Measurements from ENCODE around the gene PKNOX2. TPM values are rescaled to one million over a fixed set of nuclear protein-coding genes. Genes with fewer than 3 reads are reported as not detected.

PKNOX2 gene
- total and polyA plus RNA-seq, 10 of the 15 experiments (the other 5 are each of a cell fraction or from before 2014, with no cell fraction given), result not detected

DNA sequence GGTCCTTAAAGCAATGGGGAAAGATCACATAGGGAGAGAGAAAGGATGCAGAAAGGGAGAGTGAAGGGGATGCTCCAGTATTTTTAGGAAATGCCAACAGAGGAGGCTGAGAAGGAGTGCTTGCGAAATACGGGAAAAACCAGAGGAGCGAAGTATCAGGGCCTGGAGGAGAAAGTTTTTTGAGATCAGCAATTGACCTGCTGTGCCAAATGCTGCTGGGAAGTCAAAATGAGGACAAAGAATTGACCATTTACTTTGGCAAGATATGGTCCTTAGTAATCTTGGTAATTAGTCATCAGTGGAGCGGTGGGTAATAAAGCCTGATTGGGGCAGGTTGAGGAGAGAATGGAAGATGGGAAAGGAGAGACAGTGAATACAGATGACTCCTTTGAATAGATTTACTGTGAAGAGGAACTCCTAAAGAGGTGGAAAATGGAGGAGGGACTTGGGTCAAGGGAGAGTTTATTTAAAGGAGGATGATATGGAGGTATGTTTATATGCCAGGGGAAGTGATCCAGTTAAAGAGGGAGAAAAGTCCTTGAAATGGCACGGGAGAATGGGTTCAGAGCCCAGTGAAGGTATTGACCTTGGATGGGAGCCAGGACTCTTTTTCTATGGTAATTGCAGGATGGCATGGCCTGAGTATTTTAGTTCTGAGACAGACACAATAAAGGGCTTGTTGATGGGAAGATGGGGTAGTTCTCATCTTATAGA, 111.5 kb downstream of the PKNOX2 start:
- ChIA-PET POLR2A (no interaction called here), CTCF (no interaction called here), RAD21 (ENCODE audit: unreplicated experiment) (no interaction called here), SMC1A (ENCODE audit: uncharacterized antibody, unreplicated experiment) (no interaction called here)
- H3K36me3 ChIP-seq (ENCODE audit: control insufficient read depth in 2 of 2, insufficient read depth in 2 of 2, low read length in 1 of 2), result no peaks in the 10 kb centered on the region
- intact Hi-C loops (cut with micrococcal nuclease; ENCODE audit: unreplicated experiment), result no loop called here
- ATAC-seq, result no peak
- H3K27me3 ChIP-seq (replicated peaks in 1 of 2; ENCODE audit: control insufficient read depth in 2 of 2, insufficient read depth in 2 of 2, low read length in 1 of 2), result peaks cover 5 to 6% of the 10 kb centered on the region in 2 experiments
- WGBS (ENCODE audit: insufficient coverage, insufficient replicate concordance, low lambda C conversion rate, missing lambda C conversion rate), result 48% methylated on average over 5 of the region's 5 CpGs
- in situ Hi-C loops (cut with MboI), result no loop called here
- no peaks in the 10 kb centered on the region for H3K9me3 ChIP-seq (replicated peaks; ENCODE audit: control insufficient read depth, insufficient read depth, low read length)
- TF ChIP-seq BCLAF1 (IDR thresholded peaks at IDR 0.05) (no peak), TCF7 (IDR thresholded peaks at IDR 0.05; ENCODE audit: borderline replicate concordance) (no peak), ZBTB40 (IDR thresholded peaks at IDR 0.05; ENCODE audit: borderline replicate concordance) (no peak), MTA2 (IDR thresholded peaks at IDR 0.05; ENCODE audit: low read depth) (no peak), MYC (IDR thresholded peaks at IDR 0.05; ENCODE audit: insufficient read depth, insufficient read length, insufficient replicate concordance, low read length, severe bottlenecking) (no peak), SP1 (IDR thresholded peaks at IDR 0.05; ENCODE audit: low read depth, low read length) (no peak), WRNIP1 (IDR thresholded peaks at IDR 0.05; ENCODE audit: borderline replicate concordance, low read depth, low read length) (no peak), SMAD5 (IDR thresholded peaks at IDR 0.05; ENCODE audit: low read depth) (no peak), RFX5 (IDR thresholded peaks at IDR 0.05; ENCODE audit: low read depth, low read length) (no peak), MEF2B (IDR thresholded peaks at IDR 0.05; ENCODE audit: partially characterized antibody, poor library complexity, severe bottlenecking) (no peak), CEBPB (IDR thresholded peaks at IDR 0.05; ENCODE audit: borderline replicate concordance in 1 of 2, low read depth in 2 of 2, low read length in 2 of 2) (no peak), RB1 (IDR thresholded peaks at IDR 0.05; ENCODE audit: borderline replicate concordance) (no peak)
- TF ChIP-seq, protein P1, sequence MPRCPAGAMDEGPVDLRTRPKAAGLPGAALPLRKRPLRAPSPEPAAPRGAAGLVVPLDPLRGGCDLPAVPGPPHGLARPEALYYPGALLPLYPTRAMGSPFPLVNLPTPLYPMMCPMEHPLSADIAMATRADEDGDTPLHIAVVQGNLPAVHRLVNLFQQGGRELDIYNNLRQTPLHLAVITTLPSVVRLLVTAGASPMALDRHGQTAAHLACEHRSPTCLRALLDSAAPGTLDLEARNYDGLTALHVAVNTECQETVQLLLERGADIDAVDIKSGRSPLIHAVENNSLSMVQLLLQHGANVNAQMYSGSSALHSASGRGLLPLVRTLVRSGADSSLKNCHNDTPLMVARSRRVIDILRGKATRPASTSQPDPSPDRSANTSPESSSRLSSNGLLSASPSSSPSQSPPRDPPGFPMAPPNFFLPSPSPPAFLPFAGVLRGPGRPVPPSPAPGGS (IDR thresholded peaks at IDR 0.05; ENCODE audit: borderline replicate concordance, insufficient read depth, low read depth, low read length, poor library complexity, severe bottlenecking), result no peak
- H2AFZ ChIP-seq (ENCODE audit: control insufficient read depth, low read depth, low read length), result no peak overlapping the region
- H3K4me2 ChIP-seq (ENCODE audit: control insufficient read depth, insufficient read depth), result no peak overlapping the region
- no peak overlapping the region for H3K4me3 ChIP-seq
- BruUV-seq (replicated peaks), result no TSS peak
- no peak for DNase-seq (ENCODE audit: low read depth, low spot score)
- no peak overlapping the region for H3K9ac ChIP-seq (ENCODE audit: control insufficient read depth, insufficient read depth, low read length)
- no peaks in the 10 kb centered on the region for H4K20me1 ChIP-seq (ENCODE audit: control insufficient read depth, insufficient read depth)
- H3K27ac ChIP-seq (ENCODE audit: control insufficient read depth, insufficient read depth), result no peak overlapping the region
- no peaks in the 10 kb centered on the region for H3K79me2 ChIP-seq (ENCODE audit: control insufficient read depth, insufficient read depth, low read length)
- H3K4me1 ChIP-seq (ENCODE audit: control insufficient read depth, insufficient read depth, low read length), result no peaks in the 10 kb centered on the region
- FAIRE-seq, result no peak

Measured in GM12878 (cell line).